Measurements from ENCODE around the gene VGLL3.
"Not testable (repeated sequence)": the region's sequence is repeated elsewhere in the genome, so short reads cannot be mapped to it uniquely, and the experiment has no call there.

VGLL3 gene

GRCh38 chr3:86989006-86989405 lies 1.9 kb downstream of the VGLL3 start:
- no peak for DNase-seq

- DNase-seq = no peak
These were observed 2.7 kb downstream of the VGLL3 start for GRCh38 chr3:86988235-86988634.

GRCh38 chr3:86987421-86987715 lies 3.6 kb downstream of the VGLL3 start:
- DNase-seq = no peak

- no peak for DNase-seq
These were observed 4.1 kb downstream of the VGLL3 start for GRCh38 chr3:86986671-86987420.

GRCh38 chr3:86985181-86985826 lies 5.6 kb downstream of the VGLL3 start:
- no peak for DNase-seq

GRCh38 chr3:86984271-86984670 lies 6.7 kb downstream of the VGLL3 start:
- no peak for DNase-seq

GRCh38 chr3:86982883-86983282 lies 8.1 kb downstream of the VGLL3 start:
- DNase-seq = no peak

GRCh38 chr3:86978111-86978551 lies 12.8 kb downstream of the VGLL3 start:
- DNase-seq = no peak

- DNase-seq = no peak
These were observed 14.7 kb downstream of the VGLL3 start for GRCh38 chr3:86976219-86976618.

- DNase-seq = not testable (repeated sequence)
These were observed 16.8 kb downstream of the VGLL3 start for GRCh38 chr3:86974177-86974576.

- DNase-seq = no peak
These were observed 17.5 kb downstream of the VGLL3 start for GRCh38 chr3:86973440-86973839.

GRCh38 chr3:86969500-86970189 lies 21.3 kb downstream of the VGLL3 start:
- no peak for DNase-seq

GRCh38 chr3:86968244-86968932 lies 22.6 kb downstream of the VGLL3 start:
- DNase-seq = no peak

GRCh38 chr3:86967062-86967461 lies 23.9 kb downstream of the VGLL3 start:
- DNase-seq = no peak

GRCh38 chr3:86965166-86965565 lies 25.8 kb downstream of the VGLL3 start:
- DNase-seq = no peak

GRCh38 chr3:86963611-86964010 lies 27.3 kb downstream of the VGLL3 start:
- no peak for DNase-seq

GRCh38 chr3:86961297-86961696 lies 29.7 kb downstream of the VGLL3 start:
- DNase-seq = no peak

- no peak for DNase-seq
These were observed 30.4 kb downstream of the VGLL3 start for GRCh38 chr3:86960550-86960949.

- DNase-seq = no peak
These were observed 32.4 kb downstream of the VGLL3 start for GRCh38 chr3:86958534-86958933.

GRCh38 chr3:86954747-86955146 lies 36.2 kb downstream of the VGLL3 start:
- no peak for DNase-seq

GRCh38 chr3:86954226-86954625 lies 36.7 kb downstream of the VGLL3 start:
- no peak for DNase-seq

GRCh38 chr3:86951322-86951721 lies 39.6 kb downstream of the VGLL3 start:
- DNase-seq = no peak

- DNase-seq = no peak
These were observed 40.2 kb downstream of the VGLL3 start for GRCh38 chr3:86950717-86951116.

- no peak for DNase-seq
These were observed 41.1 kb downstream of the VGLL3 start for GRCh38 chr3:86949850-86950249.
